Chondrocyte (in vitro differentiated cells): ENCODE data around the gene FBXL7. TPM values are rescaled to one million over a fixed set of nuclear protein-coding genes. Genes with fewer than 3 reads are reported as not detected.
A peak's percentile ranks its signal among the peaks of the same experiment; 100 is the strongest.

Source experiments
- DNase-seq: peaks from one replicate; pipeline ENCODE4 v3.0.0; 2021; ENCODE audit warnings: mixed read lengths, low spot score
- H3K27ac Mint-ChIP-seq: one replicate; pipeline ENCODE4 v1.8.0; 2021; ENCODE audit warnings: mild to moderate bottlenecking, moderate library complexity, mixed read lengths; ENCODE audit not compliant: unreplicated experiment
- H3K27me3 Mint-ChIP-seq: 2 replicates; pipeline ENCODE4 v1.8.0; 2021; ENCODE audit warnings: low read depth, mixed read lengths
- H3K36me3 Mint-ChIP-seq: 2 replicates; pipeline ENCODE4 v1.8.0; 2021; ENCODE audit warnings: low read depth, mixed read lengths
- H3K4me1 Mint-ChIP-seq: 2 replicates; pipeline ENCODE4 v1.8.0; 2021; ENCODE audit warnings: low read depth, mild to moderate bottlenecking, mixed read lengths
- H3K4me3 Mint-ChIP-seq: one replicate; pipeline ENCODE4 v1.8.0; 2021; ENCODE audit warnings: mild to moderate bottlenecking, moderate library complexity, mixed read lengths; ENCODE audit not compliant: unreplicated experiment
- H3K9me3 Mint-ChIP-seq: 2 replicates; pipeline ENCODE4 v1.8.0; 2021; ENCODE audit warnings: low read depth, mixed read lengths
- total RNA-seq: library from RNA; stranded (reverse); gene quantifications from 3 replicates; pipeline ENCODE4 v1.2.1, GENCODE V29; 2021
- TF ChIP-seq, protein P1 (sequence below): fragments of 200-600 bp; sonication (generic); IDR thresholded peaks from 2 replicates; pipeline ENCODE4 v1.5.0; 2021; ENCODE audit warnings: antibody characterized with exemption, mild to moderate bottlenecking, moderate library complexity

The FBXL7 gene
- total RNA-seq, 1 donor from 2014 or later: 32.6 TPM

DNA sequence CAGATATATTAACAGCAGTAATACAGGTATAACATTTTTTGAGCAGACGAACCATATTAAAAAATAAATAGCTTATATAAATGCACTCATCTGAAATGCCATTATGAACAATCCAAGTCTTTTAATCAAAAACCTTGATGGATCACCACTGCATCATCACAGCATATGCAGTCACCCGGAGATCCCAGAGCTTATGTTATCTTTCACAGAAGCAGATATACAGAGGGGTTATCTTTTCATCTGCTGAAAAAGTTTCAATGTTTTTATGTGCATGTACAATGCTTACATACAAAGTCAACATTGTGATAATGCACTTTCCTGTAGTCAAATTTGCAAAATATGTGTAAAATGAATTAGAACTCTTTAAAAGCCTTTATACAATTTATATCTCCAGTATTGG, 211.9 kb downstream of the FBXL7 start:
- Mint-ChIP-seq H3K27me3 (no peaks in the 10 kb centered on the region), H3K27ac (no peak overlapping the region), H3K4me3 (no peak overlapping the region), H3K4me1 (peaks cover 23% of the 10 kb centered on the region), H3K9me3 (no peaks in the 10 kb centered on the region), H3K36me3 (no peaks in the 10 kb centered on the region)
- TF ChIP-seq, protein P1, sequence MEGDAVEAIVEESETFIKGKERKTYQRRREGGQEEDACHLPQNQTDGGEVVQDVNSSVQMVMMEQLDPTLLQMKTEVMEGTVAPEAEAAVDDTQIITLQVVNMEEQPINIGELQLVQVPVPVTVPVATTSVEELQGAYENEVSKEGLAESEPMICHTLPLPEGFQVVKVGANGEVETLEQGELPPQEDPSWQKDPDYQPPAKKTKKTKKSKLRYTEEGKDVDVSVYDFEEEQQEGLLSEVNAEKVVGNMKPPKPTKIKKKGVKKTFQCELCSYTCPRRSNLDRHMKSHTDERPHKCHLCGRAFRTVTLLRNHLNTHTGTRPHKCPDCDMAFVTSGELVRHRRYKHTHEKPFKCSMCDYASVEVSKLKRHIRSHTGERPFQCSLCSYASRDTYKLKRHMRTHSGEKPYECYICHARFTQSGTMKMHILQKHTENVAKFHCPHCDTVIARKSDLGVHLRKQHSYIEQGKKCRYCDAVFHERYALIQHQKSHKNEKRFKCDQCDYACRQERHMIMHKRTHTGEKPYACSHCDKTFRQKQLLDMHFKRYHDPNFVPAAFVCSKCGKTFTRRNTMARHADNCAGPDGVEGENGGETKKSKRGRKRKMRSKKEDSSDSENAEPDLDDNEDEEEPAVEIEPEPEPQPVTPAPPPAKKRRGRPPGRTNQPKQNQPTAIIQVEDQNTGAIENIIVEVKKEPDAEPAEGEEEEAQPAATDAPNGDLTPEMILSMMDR: no peak
- no peak for DNase-seq

DNA sequence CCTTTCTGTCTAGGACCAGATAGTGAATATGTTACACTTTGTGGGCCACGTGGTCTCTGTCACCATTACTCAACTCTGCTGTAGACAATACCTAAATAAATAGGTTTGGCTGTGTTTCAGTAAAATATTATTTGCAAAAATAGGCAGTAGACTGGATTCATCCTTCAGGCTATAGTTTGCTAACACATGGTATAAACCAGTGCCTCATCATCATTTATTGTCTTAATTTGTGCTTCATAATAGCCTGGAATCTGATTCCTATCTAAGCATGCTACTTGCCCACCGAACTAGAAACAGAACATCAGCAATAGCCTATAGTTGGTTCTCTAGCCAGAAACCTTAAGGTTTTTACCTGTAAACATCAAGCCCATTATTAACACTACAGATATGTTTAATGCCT, 215.6 kb downstream of the FBXL7 start:
- DNase-seq: no peak
- TF ChIP-seq, protein P1: no peak
- Mint-ChIP-seq H3K36me3 (no peaks in the 10 kb centered on the region), H3K27ac (no peak overlapping the region), H3K4me1 (peaks cover 41% of the 10 kb centered on the region), H3K9me3 (no peaks in the 10 kb centered on the region), H3K4me3 (no peak overlapping the region), H3K27me3 (no peaks in the 10 kb centered on the region)

DNA sequence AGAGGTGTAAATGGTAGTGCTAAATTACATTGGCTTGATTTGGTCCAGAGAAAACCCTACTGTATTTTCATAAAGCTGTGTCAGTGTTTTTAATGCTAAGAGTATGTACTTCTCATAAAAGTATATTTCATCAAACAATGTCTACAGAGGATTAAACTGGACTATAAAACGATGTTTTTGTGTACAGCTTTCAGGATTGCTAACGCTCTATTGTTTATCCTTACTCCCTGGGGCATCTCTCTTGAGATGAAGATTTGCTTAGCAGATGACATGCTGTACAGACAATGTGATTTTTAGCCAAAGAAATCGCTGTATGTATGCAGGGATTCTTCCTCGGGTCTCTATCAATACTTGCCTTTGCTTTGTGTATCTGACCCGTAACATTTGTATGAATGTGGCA, 216.0 kb downstream of the FBXL7 start:
- TF ChIP-seq, protein P1: no peak
- H3K9me3 Mint-ChIP-seq: no peaks in the 10 kb centered on the region
- no peak overlapping the region for H3K4me3 Mint-ChIP-seq
- no peaks in the 10 kb centered on the region for H3K36me3 Mint-ChIP-seq
- peaks cover 41% of the 10 kb centered on the region for H3K4me1 Mint-ChIP-seq
- H3K27ac Mint-ChIP-seq: no peak overlapping the region
- no peaks in the 10 kb centered on the region for H3K27me3 Mint-ChIP-seq
- no peak for DNase-seq

DNA sequence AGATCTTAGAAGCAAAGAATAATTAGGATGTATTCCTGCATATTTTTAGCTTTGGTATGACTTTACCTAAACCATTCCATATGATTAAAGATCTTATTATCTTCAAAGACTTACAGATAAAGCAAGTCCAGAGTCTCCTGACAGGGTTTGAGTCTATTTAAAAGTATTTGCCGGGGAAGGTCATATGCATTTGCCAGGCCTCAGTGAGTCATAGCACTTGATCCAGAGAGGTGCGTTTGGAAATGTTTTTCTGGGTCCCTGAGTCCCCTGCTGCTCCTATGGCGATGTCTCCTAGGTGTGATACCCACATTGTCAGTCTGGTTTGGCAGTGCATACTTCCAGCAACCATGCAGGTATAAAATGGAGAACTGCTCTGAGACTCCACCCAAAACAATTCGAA, 217.0 kb downstream of the FBXL7 start:
- TF ChIP-seq, protein P1: no peak
- no peak for DNase-seq

DNA sequence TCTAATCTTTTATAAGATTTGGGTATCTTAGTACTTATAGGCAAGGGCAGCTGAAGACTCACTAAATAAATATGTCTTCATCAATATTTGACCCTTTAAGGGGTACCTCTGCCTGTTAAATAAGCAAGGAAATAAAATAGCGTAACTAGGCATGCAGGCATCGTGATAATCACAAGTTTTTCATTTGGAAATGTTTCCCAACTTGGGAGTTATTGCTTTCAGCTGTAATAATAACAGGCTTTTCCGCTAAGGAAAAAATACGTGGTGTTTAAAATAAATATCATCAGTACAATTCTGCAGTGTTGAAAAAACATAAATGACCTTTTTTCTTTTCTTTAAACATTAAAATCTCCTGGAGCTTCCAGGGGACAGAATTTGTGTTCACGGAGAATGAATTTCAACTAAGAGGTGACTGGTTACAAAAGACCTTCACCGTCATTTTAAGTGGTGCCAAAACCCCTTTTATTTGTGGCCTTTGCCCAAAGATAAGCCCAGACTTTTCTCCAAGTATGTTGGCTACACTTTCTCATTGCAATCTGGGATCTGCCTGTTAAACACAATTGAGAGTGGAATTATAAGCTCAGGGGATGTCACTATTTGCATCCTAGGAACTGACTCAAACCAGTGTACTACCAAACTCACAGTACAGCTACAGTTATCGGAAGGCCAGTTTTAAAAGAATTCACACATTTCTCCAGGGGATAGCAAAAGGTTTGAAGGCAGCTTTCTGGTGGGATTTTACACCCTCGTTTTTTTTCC, 218.6 kb downstream of the FBXL7 start:
- Mint-ChIP-seq H3K27ac (peak overlapping the region; percentile 60), H3K27me3 (no peaks in the 10 kb centered on the region), H3K36me3 (no peaks in the 10 kb centered on the region), H3K4me1 (peaks cover 44% of the 10 kb centered on the region), H3K4me3 (peak overlapping the region; percentile 13), H3K9me3 (no peaks in the 10 kb centered on the region)
- DNase-seq: no peak
- TF ChIP-seq, protein P1: no peak

More for the DNA sequence above, 217.0 kb downstream of the FBXL7 start:
- Mint-ChIP-seq H3K9me3 (no peaks in the 10 kb centered on the region), H3K27me3 (no peaks in the 10 kb centered on the region), H3K4me1 (peaks cover 44% of the 10 kb centered on the region), H3K4me3 (no peak overlapping the region), H3K36me3 (no peaks in the 10 kb centered on the region), H3K27ac (peak overlapping the region; percentile 43)
